Neural cell (in vitro differentiated cells): Measurements from ENCODE around the gene WARS2. TPM values are rescaled to one million over a fixed set of nuclear protein-coding genes. Genes with fewer than 3 reads are reported as not detected.

ENCODE experiments used
- H2AFZ ChIP-seq: fragments of 200-600, 300-800 bp; sonication (generic), shearing (Covaris generic); 2 replicates; pipeline ENCODE4 v1.6.0; 2014; ENCODE audit warnings: low read depth, mild to moderate bottlenecking, antibody characterized with exemption, low read length, moderate library complexity
- H3F3A ChIP-seq: fragments of 200-600 bp; shearing (Covaris generic); 2 replicates; pipeline ENCODE4 v1.6.1; 2016; ENCODE audit warnings: mild to moderate bottlenecking, moderate library complexity, mixed read lengths, antibody characterized with exemption, low read length; ENCODE audit not compliant: insufficient read depth, poor library complexity, severe bottlenecking
- H3K27ac ChIP-seq: fragments of 200-600, 300-800 bp; sonication (generic), shearing (Covaris generic); 2 replicates; pipeline ENCODE4 v1.5.1; 2014; ENCODE audit warnings: mild to moderate bottlenecking, low read length, moderate library complexity
- H3K27me3 ChIP-seq: fragments of 300-800, 200-600 bp; sonication (generic), shearing (Covaris generic); 2 replicates; pipeline ENCODE4 v1.6.0; 2014; ENCODE audit warnings: mild to moderate bottlenecking, low read depth, low read length, moderate library complexity; ENCODE audit not compliant: insufficient read depth
- H3K36me3 ChIP-seq: fragments of 300-800, 200-600 bp; sonication (generic), shearing (Covaris generic); 2 replicates; pipeline ENCODE4 v1.5.1; 2014; ENCODE audit warnings: mild to moderate bottlenecking, antibody characterized with exemption, low read length, moderate library complexity; ENCODE audit not compliant: insufficient read depth
- H3K4me2 ChIP-seq: fragments of 300-800, 200-600 bp; sonication (generic), shearing (Covaris generic); 2 replicates; pipeline ENCODE4 v1.6.0; 2014; ENCODE audit warnings: mild to moderate bottlenecking, low read length
- H3K4me3 ChIP-seq: fragments of 300-800, 200-600 bp; sonication (generic), shearing (Covaris generic); 2 replicates; pipeline ENCODE4 v1.5.1; 2014; ENCODE audit warnings: mild to moderate bottlenecking, low read length, moderate library complexity
- H3K79me2 ChIP-seq: fragments of 200-600 bp; shearing (Covaris generic); replicated peaks from 2 replicates; pipeline ENCODE4 v1.6.0; 2014; ENCODE audit warnings: mild to moderate bottlenecking, low read length, moderate library complexity; ENCODE audit not compliant: insufficient read depth
- H3K9ac ChIP-seq: fragments of 300-800, 200-600 bp; sonication (generic), shearing (Covaris generic); 2 replicates; pipeline ENCODE4 v1.6.1; 2016; ENCODE audit warnings: mild to moderate bottlenecking, low read length, mixed read lengths
- H3K9me2 ChIP-seq: fragments of 200-600 bp; shearing (Covaris generic); 2 replicates; pipeline ENCODE4 v1.6.1; 2016; ENCODE audit warnings: mild to moderate bottlenecking, low read length, mixed read lengths; ENCODE audit not compliant: insufficient read depth
- H3K9me3 ChIP-seq: fragments of 200-600, 300-800 bp; sonication (generic), shearing (Covaris generic); 2 replicates; pipeline ENCODE4 v1.6.1; 2016; ENCODE audit warnings: mild to moderate bottlenecking, mixed run types, low read length, moderate library complexity, mixed read lengths
- H4K20me1 ChIP-seq: fragments of 200-600 bp; shearing (Covaris generic); 2 replicates; pipeline ENCODE4 v1.6.1; 2016; ENCODE audit warnings: mild to moderate bottlenecking, mixed run types; ENCODE audit not compliant: insufficient read depth
- CTCF ChIP-seq: fragments of 450-650 bp; IDR thresholded peaks from 2 replicates; pipeline ENCODE4 v1.5.1; 2014; ENCODE audit warnings: antibody characterized with exemption, mild to moderate bottlenecking, moderate library complexity; ENCODE audit not compliant: poor library complexity, severe bottlenecking
- EP300 ChIP-seq: fragments of 450-650 bp; conservative IDR thresholded peaks from 2 replicates; pipeline ENCODE4 v1.6.1; 2014; ENCODE audit warnings: antibody characterized with exemption, mild to moderate bottlenecking, moderate library complexity; ENCODE audit not compliant: poor library complexity, severe bottlenecking
- EZH2 ChIP-seq: fragments of 200-600, 300-800 bp; shearing (Covaris generic), sonication (generic); IDR thresholded peaks from 2 replicates; pipeline ENCODE4 v1.6.1; 2014; ENCODE audit warnings: antibody characterized with exemption, low read length, borderline replicate concordance, mild to moderate bottlenecking; ENCODE audit not compliant: insufficient read depth, poor library complexity, severe bottlenecking
- MXI1 ChIP-seq: fragments of 450-650 bp; conservative IDR thresholded peaks from 2 replicates; pipeline ENCODE4 v1.6.1; 2014; ENCODE audit warnings: antibody characterized with exemption, mild to moderate bottlenecking; ENCODE audit not compliant: poor library complexity, severe bottlenecking
- POLR2AphosphoS5 ChIP-seq: IDR thresholded peaks from 2 replicates; pipeline ENCODE4 v1.6.1; 2012
- RAD21 ChIP-seq: fragments of 450-650 bp; conservative IDR thresholded peaks from 2 replicates; pipeline ENCODE4 v1.6.1; 2014; ENCODE audit warnings: antibody characterized with exemption, mild to moderate bottlenecking, moderate library complexity
- REST ChIP-seq: IDR thresholded peaks from 2 replicates; pipeline ENCODE4 v1.6.1; 2012; ENCODE audit warnings: borderline replicate concordance
- SMC3 ChIP-seq: fragments of 450-650 bp; conservative IDR thresholded peaks from 2 replicates; pipeline ENCODE4 v1.6.1; 2014; ENCODE audit warnings: antibody characterized with exemption, mild to moderate bottlenecking, moderate library complexity; ENCODE audit not compliant: poor library complexity
- TAF1 ChIP-seq: IDR thresholded peaks from 2 replicates; pipeline ENCODE4 v1.6.1; 2012; ENCODE audit warnings: low read depth
- polyA plus RNA-seq: library from polyadenylated mRNA; depleted of rRNA; stranded (reverse); fragments of >200 nt; gene quantifications from 2 replicates; pipeline ENCODE4 v1.2.3, GENCODE V29; 2014

Gene WARS2
- polyA plus RNA-seq, 1 donor from 2014 or later: 4.7 TPM

- Histone ChIP-seq H3K9me2 (no peaks in the 10 kb centered on the region), H4K20me1 (no peaks in the 10 kb centered on the region), H3K4me2 (no peak overlapping the region), H3K4me3 (no peak overlapping the region), H3K79me2 (no peaks in the 10 kb centered on the region), H3K36me3 (no peaks in the 10 kb centered on the region), H3K9me3 (no peaks in the 10 kb centered on the region), H3K27me3 (no peaks in the 10 kb centered on the region), H3K27ac (no peak overlapping the region), H3K9ac (no peak overlapping the region), H2AFZ (no peak overlapping the region), H3F3A (no peaks in the 10 kb centered on the region)
- TF ChIP-seq SMC3: no peak
- TF ChIP-seq TAF1: no peak
- TF ChIP-seq REST: no peak
These were observed 72.0 kb downstream of the WARS2 start for GRCh38 chr1:119068427-119068826.

GRCh38 chr1:119061700-119062099, 78.8 kb downstream of the WARS2 start:
- TF ChIP-seq CTCF (no peak), SMC3 (no peak), MXI1 (no peak), TAF1 (no peak), RAD21 (no peak), EP300 (no peak), EZH2 (no peak), REST (no peak), POLR2AphosphoS5 (no peak)
- H3K9me3 ChIP-seq: no peaks in the 10 kb centered on the region
- no peaks in the 10 kb centered on the region for H3F3A ChIP-seq

More at GRCh38 chr1:119061700-119062099, 78.8 kb downstream of the WARS2 start:
- no peak overlapping the region for H3K27ac ChIP-seq
- H3K4me3 ChIP-seq: no peak overlapping the region
- H4K20me1 ChIP-seq: no peaks in the 10 kb centered on the region
- no peak overlapping the region for H3K4me2 ChIP-seq
- H3K27me3 ChIP-seq: no peaks in the 10 kb centered on the region
- no peak overlapping the region for H2AFZ ChIP-seq
- no peaks in the 10 kb centered on the region for H3K36me3 ChIP-seq
- H3K9me2 ChIP-seq: no peaks in the 10 kb centered on the region
- no peaks in the 10 kb centered on the region for H3K79me2 ChIP-seq
- H3K9ac ChIP-seq: no peak overlapping the region
